Osteoblast (primary cell): ENCODE results near the gene MOBP. TPM values are rescaled to one million over a fixed set of nuclear protein-coding genes. Genes with fewer than 3 reads are reported as not detected.

ENCODE experiments used
- DNase-seq: peaks from one replicate; pipeline ENCODE4 v3.0.0; 2011; ENCODE audit warnings: low spot score, mixed read lengths; ENCODE audit not compliant: insufficient read length; ENCODE audit errors: missing footprints
- H2AFZ ChIP-seq: 2 replicates; pipeline ENCODE4 v1.6.0; 2011; ENCODE audit warnings: mild to moderate bottlenecking, low read length
- H3K27ac ChIP-seq: 2 replicates; pipeline ENCODE4 v1.5.1; 2011; ENCODE audit warnings: mild to moderate bottlenecking, low read depth, low read length, moderate library complexity
- H3K27me3 ChIP-seq: 2 replicates; pipeline ENCODE4 v1.6.0; 2012; ENCODE audit warnings: mild to moderate bottlenecking, control low read depth, inconsistent platforms, low read length, moderate library complexity; ENCODE audit not compliant: insufficient read depth
- H3K36me3 ChIP-seq: 2 replicates; pipeline ENCODE4 v1.5.1; 2011; ENCODE audit warnings: mild to moderate bottlenecking, low read length, control low read depth, moderate library complexity; ENCODE audit not compliant: insufficient read depth
- H3K4me1 ChIP-seq: 2 replicates; pipeline ENCODE4 v1.5.1; 2011; ENCODE audit warnings: mild to moderate bottlenecking, low read length, control low read depth, moderate library complexity; ENCODE audit not compliant: insufficient read depth
- H3K4me2 ChIP-seq: 2 replicates; pipeline ENCODE4 v1.6.0; 2011; ENCODE audit warnings: mild to moderate bottlenecking, low read length; ENCODE audit not compliant: insufficient read depth
- H3K4me3 ChIP-seq: fragments of 200-600 bp; sonication (generic); 3 replicates; pipeline ENCODE4 v1.5.1; 2012; ENCODE audit warnings: mild to moderate bottlenecking, low read length, inconsistent platforms; ENCODE audit not compliant: insufficient read depth
- H3K79me2 ChIP-seq: 2 replicates; pipeline ENCODE4 v1.6.0; 2012; ENCODE audit warnings: mild to moderate bottlenecking, low read length, control low read depth, inconsistent platforms; ENCODE audit not compliant: insufficient read depth
- H3K9me3 ChIP-seq: 2 replicates; pipeline ENCODE4 v1.5.1; 2011; ENCODE audit warnings: low read depth, low read length, control low read depth
- H4K20me1 ChIP-seq: 2 replicates; pipeline ENCODE4 v1.6.0; 2012; ENCODE audit warnings: mild to moderate bottlenecking, low read length, control low read depth; ENCODE audit not compliant: insufficient read depth
- total RNA-seq: library from RNA; depleted of rRNA; stranded (reverse); fragments of >200 nt; gene quantifications from 2 replicates; pipeline ENCODE4 v1.2.3, GENCODE V29; 2012
- TF ChIP-seq, protein P1 (sequence below): IDR thresholded peaks from 2 replicates; pipeline ENCODE4 v1.5.1; 2011; ENCODE audit warnings: mild to moderate bottlenecking, low read depth, low read length, moderate library complexity; ENCODE audit errors: extremely low read depth

Gene MOBP
- total RNA-seq, 1 donor: not detected

GRCh38 chr3:39532777-39533176 lies 65.3 kb downstream of the MOBP start:
- Histone ChIP-seq H3K27me3 (no peaks in the 10 kb centered on the region), H3K79me2 (no peaks in the 10 kb centered on the region), H2AFZ (no peak overlapping the region), H4K20me1 (no peaks in the 10 kb centered on the region), H3K9me3 (no peaks in the 10 kb centered on the region), H3K36me3 (no peaks in the 10 kb centered on the region), H3K27ac (no peak overlapping the region), H3K4me2 (no peak overlapping the region), H3K4me3 (no peak overlapping the region), H3K4me1 (no peaks in the 10 kb centered on the region)
- TF ChIP-seq, protein P1, sequence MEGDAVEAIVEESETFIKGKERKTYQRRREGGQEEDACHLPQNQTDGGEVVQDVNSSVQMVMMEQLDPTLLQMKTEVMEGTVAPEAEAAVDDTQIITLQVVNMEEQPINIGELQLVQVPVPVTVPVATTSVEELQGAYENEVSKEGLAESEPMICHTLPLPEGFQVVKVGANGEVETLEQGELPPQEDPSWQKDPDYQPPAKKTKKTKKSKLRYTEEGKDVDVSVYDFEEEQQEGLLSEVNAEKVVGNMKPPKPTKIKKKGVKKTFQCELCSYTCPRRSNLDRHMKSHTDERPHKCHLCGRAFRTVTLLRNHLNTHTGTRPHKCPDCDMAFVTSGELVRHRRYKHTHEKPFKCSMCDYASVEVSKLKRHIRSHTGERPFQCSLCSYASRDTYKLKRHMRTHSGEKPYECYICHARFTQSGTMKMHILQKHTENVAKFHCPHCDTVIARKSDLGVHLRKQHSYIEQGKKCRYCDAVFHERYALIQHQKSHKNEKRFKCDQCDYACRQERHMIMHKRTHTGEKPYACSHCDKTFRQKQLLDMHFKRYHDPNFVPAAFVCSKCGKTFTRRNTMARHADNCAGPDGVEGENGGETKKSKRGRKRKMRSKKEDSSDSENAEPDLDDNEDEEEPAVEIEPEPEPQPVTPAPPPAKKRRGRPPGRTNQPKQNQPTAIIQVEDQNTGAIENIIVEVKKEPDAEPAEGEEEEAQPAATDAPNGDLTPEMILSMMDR: no peak
- DNase-seq: no peak

DNA sequence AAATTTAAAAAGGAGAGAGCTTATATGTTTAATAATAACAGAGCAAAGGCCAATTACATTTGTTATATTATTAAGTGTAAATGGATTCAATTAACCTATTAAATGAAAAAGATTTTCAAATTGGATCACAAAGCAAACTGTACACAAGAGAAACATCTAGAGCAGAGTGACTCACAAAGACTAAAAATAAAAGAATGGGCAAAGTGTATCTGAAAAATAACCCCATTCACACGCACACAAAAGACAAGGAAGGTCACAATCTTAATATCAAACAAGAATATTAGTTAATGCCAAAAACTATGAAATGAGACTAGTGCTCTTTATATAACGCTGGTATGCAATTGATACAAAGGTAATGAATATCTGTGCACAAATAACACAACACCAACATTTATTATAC lies 65.7 kb downstream of the MOBP start:
- H3K4me2 ChIP-seq: no peak overlapping the region
- no peaks in the 10 kb centered on the region for H3K4me1 ChIP-seq
- no peak overlapping the region for H3K27ac ChIP-seq
- TF ChIP-seq, protein P1: no peak
- no peak overlapping the region for H2AFZ ChIP-seq
- no peaks in the 10 kb centered on the region for H4K20me1 ChIP-seq
- no peaks in the 10 kb centered on the region for H3K79me2 ChIP-seq
- no peak overlapping the region for H3K4me3 ChIP-seq
- H3K9me3 ChIP-seq: no peaks in the 10 kb centered on the region
- no peak for DNase-seq
- H3K36me3 ChIP-seq: no peaks in the 10 kb centered on the region
- H3K27me3 ChIP-seq: no peaks in the 10 kb centered on the region

- H3K9me3 ChIP-seq: no peaks in the 10 kb centered on the region
- H3K4me2 ChIP-seq: no peak overlapping the region
- no peaks in the 10 kb centered on the region for H3K27me3 ChIP-seq
- H3K36me3 ChIP-seq: no peaks in the 10 kb centered on the region
- H3K79me2 ChIP-seq: no peaks in the 10 kb centered on the region
- peak; percentile 27 for DNase-seq
- H3K4me3 ChIP-seq: no peak overlapping the region
- H3K27ac ChIP-seq: no peak overlapping the region
- TF ChIP-seq, protein P1: no peak
- no peaks in the 10 kb centered on the region for H4K20me1 ChIP-seq
- no peak overlapping the region for H2AFZ ChIP-seq
- H3K4me1 ChIP-seq: no peaks in the 10 kb centered on the region
Measured at GRCh38 chr3:39540162-39540921, 72.9 kb downstream of the MOBP start.

DNA sequence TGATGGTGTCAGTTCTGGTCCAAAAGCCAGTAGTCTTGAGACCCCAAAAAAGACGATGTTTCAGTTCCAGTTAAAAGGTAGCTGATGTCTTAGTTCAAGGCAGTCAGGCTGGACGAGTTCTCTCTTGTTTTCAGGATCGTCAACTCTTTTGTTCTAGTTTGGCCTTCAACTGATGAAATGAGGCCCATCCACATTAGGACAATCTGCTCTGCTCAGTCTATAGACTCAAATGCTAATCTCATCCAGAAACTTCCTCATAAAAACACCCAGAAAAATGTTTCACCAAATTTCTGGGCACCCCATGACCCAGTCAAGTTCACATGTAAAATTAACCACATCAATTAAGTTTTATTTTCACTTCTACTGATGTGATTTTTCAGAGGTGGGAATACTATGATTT lies 74.0 kb downstream of the MOBP start:
- H3K4me2 ChIP-seq: peak overlapping the region; percentile 66
- no peak overlapping the region for H2AFZ ChIP-seq

More for the DNA sequence above, 74.0 kb downstream of the MOBP start:
- H4K20me1 ChIP-seq: no peaks in the 10 kb centered on the region
- no peak for DNase-seq
- H3K36me3 ChIP-seq: no peaks in the 10 kb centered on the region
- no peak overlapping the region for H3K4me3 ChIP-seq
- no peaks in the 10 kb centered on the region for H3K9me3 ChIP-seq
- no peaks in the 10 kb centered on the region for H3K4me1 ChIP-seq
- TF ChIP-seq, protein P1: no peak
- no peak overlapping the region for H3K27ac ChIP-seq
- H3K79me2 ChIP-seq: no peaks in the 10 kb centered on the region
- H3K27me3 ChIP-seq: no peaks in the 10 kb centered on the region
